HepG2 (cell line): ENCODE results near the gene PNKD.

Experiments
- CREB1 ChIP-seq, 2 experiments: fragments of 450-650 bp in 1 of 2; IDR thresholded peaks; 2 replicates each; pipeline ENCODE4 v1.6.1; 2016 to 2017; ENCODE audit warnings: control low read depth in 1 of 2, mild to moderate bottlenecking in 1 of 2, missing compliant biosample characterization in 1 of 2, missing genetic modification characterization in 1 of 2
- FOXJ3 ChIP-seq: sonication (generic); formaldehyde crosslinking; IDR thresholded peaks from 2 replicates; pipeline ENCODE4 v1.4.0; 2020; ENCODE audit warnings: missing genetic modification reagents, mild to moderate bottlenecking, borderline replicate concordance
- KDM6A ChIP-seq: IDR thresholded peaks from 2 replicates; pipeline ENCODE4 v1.6.1; 2016; ENCODE audit warnings: low read depth
- NFE2L2 ChIP-seq: fragments of 150-350 bp; IDR thresholded peaks from 2 replicates; pipeline ENCODE4 v1.6.1; 2014; ENCODE audit warnings: low read length
- NR2C2 ChIP-seq: sonication (generic); formaldehyde crosslinking; IDR thresholded peaks from 2 replicates; pipeline ENCODE4 v1.4.0; 2020; ENCODE audit warnings: missing genetic modification reagents, mild to moderate bottlenecking, moderate library complexity, borderline replicate concordance
- RFX5 ChIP-seq: IDR thresholded peaks from 2 replicates; pipeline ENCODE4 v1.6.1; 2011; ENCODE audit warnings: low read depth, low read length, improper control_type of control experiment
- RFXAP ChIP-seq: sonication (generic); formaldehyde crosslinking; IDR thresholded peaks from 2 replicates; pipeline ENCODE4 v1.4.0; 2020; ENCODE audit warnings: missing genetic modification reagents, borderline replicate concordance
- SIN3B ChIP-seq: fragments of 150-350 bp; IDR thresholded peaks from 2 replicates; pipeline ENCODE4 v1.6.1; 2014; ENCODE audit warnings: low read length
- SUZ12 ChIP-seq: fragments of 150-350 bp; IDR thresholded peaks from 2 replicates; pipeline ENCODE4 v1.6.1; 2014; ENCODE audit warnings: low read depth, low read length
- TAF1 ChIP-seq: sonication (generic); formaldehyde crosslinking; IDR thresholded peaks from 2 replicates; pipeline ENCODE4 v1.4.0; 2020; ENCODE audit warnings: missing genetic modification reagents
- ZNF138 ChIP-seq: sonication (generic); formaldehyde crosslinking; IDR thresholded peaks from 2 replicates; pipeline ENCODE4 v1.5.0; 2020; ENCODE audit warnings: mild to moderate bottlenecking, low read depth, missing genetic modification reagents
- ZNF180 ChIP-seq: sonication (generic); formaldehyde crosslinking; IDR thresholded peaks from 2 replicates; pipeline ENCODE4 v1.4.0; 2020; ENCODE audit warnings: low read depth, missing genetic modification reagents, borderline replicate concordance
- ZSCAN30 ChIP-seq: sonication (generic); formaldehyde crosslinking; IDR thresholded peaks from 2 replicates; pipeline ENCODE4 v1.5.0; 2020; ENCODE audit warnings: mild to moderate bottlenecking, missing genetic modification reagents
- TF ChIP-seq, protein P1 (sequence below): sonication (generic); formaldehyde crosslinking; IDR thresholded peaks from 2 replicates; pipeline ENCODE4 v1.8.0; 2022; ENCODE audit warnings: missing genetic modification reagents, mild to moderate bottlenecking, borderline replicate concordance

DNA sequence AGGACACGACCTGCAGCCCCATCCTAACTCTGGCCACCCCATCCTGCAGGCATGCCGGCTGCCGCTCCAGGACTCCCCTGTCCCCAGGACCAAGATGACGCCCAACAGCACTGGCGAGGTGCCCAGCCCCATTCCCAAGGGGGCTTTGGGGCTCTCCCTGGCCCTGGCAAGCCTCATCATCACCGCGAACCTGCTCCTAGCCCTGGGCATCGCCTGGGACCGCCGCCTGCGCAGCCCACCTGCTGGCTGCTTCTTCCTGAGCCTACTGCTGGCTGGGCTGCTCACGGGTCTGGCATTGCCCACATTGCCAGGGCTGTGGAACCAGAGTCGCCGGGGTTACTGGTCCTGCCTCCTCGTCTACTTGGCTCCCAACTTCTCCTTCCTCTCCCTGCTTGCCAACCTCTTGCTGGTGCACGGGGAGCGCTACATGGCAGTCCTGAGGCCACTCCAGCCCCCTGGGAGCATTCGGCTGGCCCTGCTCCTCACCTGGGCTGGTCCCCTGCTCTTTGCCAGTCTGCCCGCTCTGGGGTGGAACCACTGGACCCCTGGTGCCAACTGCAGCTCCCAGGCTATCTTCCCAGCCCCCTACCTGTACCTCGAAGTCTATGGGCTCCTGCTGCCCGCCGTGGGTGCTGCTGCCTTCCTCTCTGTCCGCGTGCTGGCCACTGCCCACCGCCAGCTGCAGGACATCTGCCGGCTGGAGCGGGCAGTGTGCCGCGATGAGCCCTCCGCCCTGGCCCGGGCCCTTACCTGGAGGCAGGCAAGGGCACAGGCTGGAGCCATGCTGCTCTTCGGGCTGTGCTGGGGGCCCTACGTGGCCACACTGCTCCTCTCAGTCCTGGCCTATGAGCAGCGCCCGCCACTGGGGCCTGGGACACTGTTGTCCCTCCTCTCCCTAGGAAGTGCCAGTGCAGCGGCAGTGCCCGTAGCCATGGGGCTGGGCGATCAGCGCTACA, 7.4 kb upstream of the PNKD start:
- TF ChIP-seq, protein P1, sequence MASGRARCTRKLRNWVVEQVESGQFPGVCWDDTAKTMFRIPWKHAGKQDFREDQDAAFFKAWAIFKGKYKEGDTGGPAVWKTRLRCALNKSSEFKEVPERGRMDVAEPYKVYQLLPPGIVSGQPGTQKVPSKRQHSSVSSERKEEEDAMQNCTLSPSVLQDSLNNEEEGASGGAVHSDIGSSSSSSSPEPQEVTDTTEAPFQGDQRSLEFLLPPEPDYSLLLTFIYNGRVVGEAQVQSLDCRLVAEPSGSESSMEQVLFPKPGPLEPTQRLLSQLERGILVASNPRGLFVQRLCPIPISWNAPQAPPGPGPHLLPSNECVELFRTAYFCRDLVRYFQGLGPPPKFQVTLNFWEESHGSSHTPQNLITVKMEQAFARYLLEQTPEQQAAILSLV (CRISPR knock-in tag), result no peak
- TF ChIP-seq KDM6A (CRISPR knock-in tag) (no peak), SIN3B (no peak), TAF1 (no peak), NR2C2 (CRISPR knock-in tag) (no peak), CREB1 (IDR thresholded peaks at IDR 0.05) (no peak), CREB1 (CRISPR knock-in tag; IDR thresholded peaks at IDR 0.05) (no peak), FOXJ3 (CRISPR knock-in tag) (no peak), ZNF138 (no peak), RFXAP (CRISPR knock-in tag) (no peak), ZNF180 (CRISPR knock-in tag) (no peak), ZSCAN30 (CRISPR knock-in tag) (no peak), RFX5 (no peak), NFE2L2 (no peak), SUZ12 (no peak)
